ENCODE results near the gene CD99. TPM values are rescaled to one million over a fixed set of nuclear protein-coding genes. Genes with fewer than 3 reads are reported as not detected.

The CD99 gene
- polyA plus RNA-seq, 4 donors, result 101 to 307 (median 183) TPM

DNA sequence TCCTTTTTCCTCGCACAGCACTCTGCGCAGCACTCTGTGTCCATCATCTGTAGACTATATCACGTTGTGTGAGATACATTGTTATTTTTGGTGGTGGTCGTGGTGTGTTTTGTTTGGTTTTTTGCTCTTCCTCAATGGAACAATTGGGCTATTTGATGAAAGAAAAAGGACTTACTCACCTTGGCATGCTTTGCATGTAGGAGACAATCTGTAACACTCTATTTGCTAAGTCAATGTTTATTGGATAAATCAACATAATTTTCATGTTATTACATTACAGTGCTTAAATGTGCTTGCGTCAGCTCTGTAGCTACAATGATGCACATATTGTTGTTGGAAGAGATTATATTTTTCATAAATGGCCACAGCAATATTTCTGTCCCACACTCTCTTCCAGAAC, 12.5 kb upstream of the CD99 start:
- FAIRE-seq (no peak), DNase-seq (no peak)
- no peak overlapping the region for H3K27ac ChIP-seq (ENCODE audit: low read depth in 1 of 3, low read length in 2 of 3)
- H3K4me3 ChIP-seq (ENCODE audit: low read depth in 1 of 3, low read length in 3 of 3), result no peak overlapping the region
- H3K36me3 ChIP-seq (ENCODE audit: control insufficient read depth in 3 of 3, insufficient read depth in 2 of 3, low read depth in 1 of 3, low read length in 3 of 3), result no peaks in the 10 kb centered on the region
- H3K9me3 ChIP-seq (ENCODE audit: control insufficient read depth in 2 of 2, insufficient read depth in 1 of 2, low read depth in 1 of 2, low read length in 1 of 2), result peaks cover 0 to 4% of the 10 kb centered on the region in 2 donors
- no peaks in the 10 kb centered on the region for H3K27me3 ChIP-seq (ENCODE audit: control insufficient read depth in 3 of 3, insufficient read depth in 3 of 3, low read length in 3 of 3)
- 67 to 85% (median 72%) methylated on average over 5 of the region's 5 CpGs for WGBS, 3 donors
- peaks cover 0 to 13% (median 0%) of the 10 kb centered on the region in 3 donors for H3K4me1 ChIP-seq (ENCODE audit: control insufficient read depth in 3 of 3, insufficient read depth in 2 of 3, low read depth in 1 of 3, low read length in 2 of 3)

DNA sequence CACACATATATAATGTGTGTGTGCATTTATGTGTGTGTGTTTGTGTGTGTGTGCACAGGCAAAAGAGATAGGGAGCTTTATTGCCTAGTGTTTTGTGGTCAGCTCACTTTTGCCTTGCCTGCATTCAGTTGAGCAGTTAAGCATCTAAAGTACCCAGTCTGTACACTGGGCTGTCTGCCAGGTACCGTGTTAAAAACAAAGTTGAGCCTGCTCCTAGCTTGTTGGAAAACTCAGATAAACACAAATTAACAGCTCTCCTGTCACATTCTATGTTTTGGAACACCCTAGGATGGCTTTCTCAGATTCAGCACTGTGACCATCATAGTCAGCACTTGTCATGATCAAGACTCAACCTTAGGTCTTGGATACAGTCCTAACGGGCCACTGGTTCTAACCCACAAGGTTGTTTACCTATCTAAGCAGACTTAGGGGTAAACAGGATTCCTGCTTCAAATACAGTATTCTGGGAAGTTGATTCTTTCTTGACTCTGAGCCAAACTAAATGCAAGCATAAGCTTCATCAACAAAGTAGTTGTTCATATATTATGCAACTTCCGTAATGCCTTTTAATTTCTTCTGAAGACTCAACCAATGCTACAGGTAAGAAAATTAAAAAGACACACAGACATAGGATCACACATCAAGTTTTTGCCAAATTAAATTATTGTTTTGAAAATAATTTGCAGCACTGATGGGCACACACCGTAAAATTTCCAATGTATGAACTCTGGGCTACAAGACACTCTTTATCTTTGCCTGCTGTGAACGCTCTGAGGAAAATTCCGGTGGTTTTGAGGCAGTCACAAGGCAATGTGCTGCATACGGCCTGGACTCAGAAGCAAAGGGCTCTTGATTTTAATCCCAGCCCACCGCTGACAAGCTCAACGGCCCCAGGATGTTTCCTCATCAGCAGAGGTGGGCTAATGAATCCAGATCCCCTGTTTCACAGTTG, 11.3 kb upstream of the CD99 start:
- DNase-seq (no peak), FAIRE-seq (no peak)
- Histone ChIP-seq H3K27me3 (ENCODE audit: control insufficient read depth in 3 of 3, insufficient read depth in 3 of 3, low read length in 3 of 3) (no peaks in the 10 kb centered on the region), H3K36me3 (ENCODE audit: control insufficient read depth in 3 of 3, insufficient read depth in 2 of 3, low read depth in 1 of 3, low read length in 3 of 3) (no peaks in the 10 kb centered on the region), H3K4me1 (ENCODE audit: control insufficient read depth in 3 of 3, insufficient read depth in 2 of 3, low read depth in 1 of 3, low read length in 2 of 3) (peaks cover 0 to 13% (median 0%) of the 10 kb centered on the region in 3 donors), H3K27ac (ENCODE audit: low read depth in 1 of 3, low read length in 2 of 3) (peak overlapping the region in 1 of 3 donors; percentile 17), H3K9me3 (ENCODE audit: control insufficient read depth in 2 of 2, insufficient read depth in 1 of 2, low read depth in 1 of 2, low read length in 1 of 2) (peaks cover 0 to 4% of the 10 kb centered on the region in 2 donors), H3K4me3 (ENCODE audit: low read depth in 1 of 3, low read length in 3 of 3) (no peak overlapping the region)
- WGBS, 3 donors, result 61 to 66% (median 66%) methylated on average over 9 of the region's 9 CpGs

DNA sequence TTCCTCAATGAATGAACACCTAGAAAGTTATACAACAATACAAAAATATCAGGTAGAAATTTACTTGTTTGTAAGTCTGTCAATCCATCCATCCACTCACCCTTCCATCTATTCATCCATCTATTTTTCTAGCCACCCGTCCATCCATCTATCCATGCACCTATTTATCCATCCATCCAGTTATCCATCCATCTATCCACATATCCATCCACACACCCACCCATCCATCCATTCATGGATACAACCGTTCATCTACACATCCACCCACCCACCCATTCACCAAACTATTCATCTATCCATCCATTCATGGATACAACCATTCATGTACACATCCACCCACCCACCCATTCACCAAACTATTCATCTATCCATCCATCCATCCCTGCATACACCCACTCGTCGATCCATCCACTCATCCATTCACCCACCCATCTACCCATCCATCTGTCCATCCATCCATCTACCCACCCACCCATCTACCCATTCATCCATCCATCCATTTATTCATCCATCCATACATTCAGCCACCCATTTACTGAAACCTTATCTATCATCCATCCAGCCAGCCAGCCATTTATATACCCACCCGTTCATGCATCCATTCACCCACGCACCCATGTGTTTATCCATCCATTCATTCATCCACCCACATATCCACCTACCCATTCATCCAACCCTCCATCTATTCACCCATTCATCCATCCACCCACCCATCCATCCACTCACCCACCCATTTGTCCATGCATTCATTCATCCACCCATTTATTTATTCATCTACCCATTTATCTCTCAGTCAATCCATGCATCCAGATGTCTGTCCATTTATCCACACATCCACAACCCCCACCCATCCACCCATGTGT, 10.4 kb upstream of the CD99 start:
- WGBS, 3 donors, result 68 to 88% (median 78%) methylated on average over 6 of the region's 6 CpGs
- H3K4me1 ChIP-seq (ENCODE audit: control insufficient read depth in 3 of 3, insufficient read depth in 2 of 3, low read depth in 1 of 3, low read length in 2 of 3), result peaks cover 0 to 12% (median 0%) of the 10 kb centered on the region in 3 donors
- H3K9me3 ChIP-seq (ENCODE audit: control insufficient read depth in 2 of 2, insufficient read depth in 1 of 2, low read depth in 1 of 2, low read length in 1 of 2), result peaks cover 0 to 4% of the 10 kb centered on the region in 2 donors
- no peak overlapping the region for H3K4me3 ChIP-seq (ENCODE audit: low read depth in 1 of 3, low read length in 3 of 3)
- H3K27me3 ChIP-seq (ENCODE audit: control insufficient read depth in 3 of 3, insufficient read depth in 3 of 3, low read length in 3 of 3), result no peaks in the 10 kb centered on the region
- H3K36me3 ChIP-seq (ENCODE audit: control insufficient read depth in 3 of 3, insufficient read depth in 2 of 3, low read depth in 1 of 3, low read length in 3 of 3), result no peaks in the 10 kb centered on the region
- no peak overlapping the region for H3K27ac ChIP-seq (ENCODE audit: low read depth in 1 of 3, low read length in 2 of 3)
- DNase-seq, result no peak
- FAIRE-seq, result no peak

DNA sequence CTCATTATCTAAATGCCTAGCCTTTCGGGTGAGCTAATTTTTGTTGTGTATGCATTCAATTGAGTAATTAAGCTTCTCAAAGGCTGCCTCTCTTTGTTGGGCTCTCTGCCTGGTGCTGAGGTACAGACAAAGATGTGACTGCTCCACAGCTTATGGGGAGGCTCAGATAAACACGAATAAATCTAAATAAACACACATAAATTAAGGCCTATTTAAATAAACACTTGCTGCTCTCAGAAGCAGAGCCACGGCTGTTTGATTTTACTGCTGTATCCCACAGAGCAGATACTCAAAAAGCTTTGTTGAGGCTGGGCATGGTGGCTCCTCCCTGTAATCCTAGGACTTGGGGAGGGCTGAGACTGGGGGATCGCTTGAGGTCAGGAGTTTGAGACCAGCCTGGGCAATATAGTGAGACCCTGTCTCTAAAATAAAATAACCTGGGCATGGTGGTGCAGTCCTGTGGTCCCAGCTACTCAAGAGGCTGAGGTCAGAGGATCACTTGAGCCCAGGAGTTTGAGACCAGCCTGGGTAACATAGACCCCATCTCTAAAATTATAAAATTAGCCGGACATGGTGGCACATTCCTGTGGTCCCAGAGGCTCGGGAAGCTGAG, 8.4 kb upstream of the CD99 start:
- no peak for FAIRE-seq
- WGBS, 3 donors, result 69 to 81% (median 79%) methylated on average over 6 of the region's 6 CpGs
- peaks cover 0 to 4% of the 10 kb centered on the region in 2 donors for H3K9me3 ChIP-seq (ENCODE audit: control insufficient read depth in 2 of 2, insufficient read depth in 1 of 2, low read depth in 1 of 2, low read length in 1 of 2)

DNA sequence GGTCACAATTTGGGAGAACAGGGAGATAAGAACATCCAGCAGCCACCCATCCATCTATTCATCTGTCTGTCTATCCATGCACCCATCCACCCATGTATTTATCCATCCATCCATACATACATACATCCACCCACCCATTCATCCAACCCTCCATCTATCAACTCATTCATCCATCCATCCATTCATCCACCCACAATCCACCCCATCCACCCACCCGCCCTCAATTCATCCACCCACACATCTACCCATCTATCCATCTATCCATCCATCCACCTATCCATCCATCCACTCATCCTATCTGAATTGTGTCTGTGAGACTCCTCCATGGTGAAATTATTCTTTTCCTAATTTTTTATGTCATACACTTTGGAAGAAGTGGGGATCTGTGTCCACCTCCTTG, 6.8 kb upstream of the CD99 start:
- WGBS, 3 donors, result 92 to 100% (median 95%) methylated on average over 1 of the region's 1 CpG
- H3K27ac ChIP-seq (ENCODE audit: low read depth in 1 of 3, low read length in 2 of 3), result no peak overlapping the region
- DNase-seq, result no peak
- no peaks in the 10 kb centered on the region for H3K27me3 ChIP-seq (ENCODE audit: control insufficient read depth in 3 of 3, insufficient read depth in 3 of 3, low read length in 3 of 3)
- H3K4me1 ChIP-seq (ENCODE audit: control insufficient read depth in 3 of 3, insufficient read depth in 2 of 3, low read depth in 1 of 3, low read length in 2 of 3), result peaks cover 0 to under 1% (median 0%) of the 10 kb centered on the region in 3 donors
- no peaks in the 10 kb centered on the region for H3K36me3 ChIP-seq (ENCODE audit: control insufficient read depth in 3 of 3, insufficient read depth in 2 of 3, low read depth in 1 of 3, low read length in 3 of 3)
- peaks cover 0 to 4% of the 10 kb centered on the region in 2 donors for H3K9me3 ChIP-seq (ENCODE audit: control insufficient read depth in 2 of 2, insufficient read depth in 1 of 2, low read depth in 1 of 2, low read length in 1 of 2)
- H3K4me3 ChIP-seq (ENCODE audit: low read depth in 1 of 3, low read length in 3 of 3), result no peak overlapping the region
- no peak for FAIRE-seq

More for the DNA sequence above, 8.4 kb upstream of the CD99 start:
- DNase-seq, result no peak
- H3K4me1 ChIP-seq (ENCODE audit: control insufficient read depth in 3 of 3, insufficient read depth in 2 of 3, low read depth in 1 of 3, low read length in 2 of 3), result no peaks in the 10 kb centered on the region
- no peak overlapping the region for H3K27ac ChIP-seq (ENCODE audit: low read depth in 1 of 3, low read length in 2 of 3)
- H3K27me3 ChIP-seq (ENCODE audit: control insufficient read depth in 3 of 3, insufficient read depth in 3 of 3, low read length in 3 of 3), result no peaks in the 10 kb centered on the region
- no peak overlapping the region for H3K4me3 ChIP-seq (ENCODE audit: low read depth in 1 of 3, low read length in 3 of 3)
- no peaks in the 10 kb centered on the region for H3K36me3 ChIP-seq (ENCODE audit: control insufficient read depth in 3 of 3, insufficient read depth in 2 of 3, low read depth in 1 of 3, low read length in 3 of 3)

DNA sequence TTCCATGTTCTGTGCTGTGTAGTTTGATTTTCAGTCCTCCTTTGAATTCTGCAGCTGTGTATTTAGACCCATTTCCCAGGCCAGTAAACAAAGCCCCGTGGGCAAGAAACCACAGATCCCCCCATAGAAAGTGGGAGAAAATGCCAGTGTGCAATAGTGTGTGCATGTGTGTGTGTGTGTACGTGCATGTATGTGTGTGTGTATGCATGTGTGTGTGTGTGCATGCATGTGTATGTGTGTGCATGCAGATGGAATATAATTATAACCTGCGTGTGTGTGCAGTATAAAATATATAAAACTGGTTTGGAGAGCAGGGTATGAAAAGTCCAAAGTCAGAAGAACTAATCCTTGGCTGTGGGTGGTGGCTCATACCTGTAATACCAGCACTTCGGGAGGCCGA, 5.2 kb upstream of the CD99 start:
- WGBS, 3 donors, result 79 to 90% (median 85%) methylated on average over 5 of the region's 5 CpGs
- no peak for FAIRE-seq

DNA sequence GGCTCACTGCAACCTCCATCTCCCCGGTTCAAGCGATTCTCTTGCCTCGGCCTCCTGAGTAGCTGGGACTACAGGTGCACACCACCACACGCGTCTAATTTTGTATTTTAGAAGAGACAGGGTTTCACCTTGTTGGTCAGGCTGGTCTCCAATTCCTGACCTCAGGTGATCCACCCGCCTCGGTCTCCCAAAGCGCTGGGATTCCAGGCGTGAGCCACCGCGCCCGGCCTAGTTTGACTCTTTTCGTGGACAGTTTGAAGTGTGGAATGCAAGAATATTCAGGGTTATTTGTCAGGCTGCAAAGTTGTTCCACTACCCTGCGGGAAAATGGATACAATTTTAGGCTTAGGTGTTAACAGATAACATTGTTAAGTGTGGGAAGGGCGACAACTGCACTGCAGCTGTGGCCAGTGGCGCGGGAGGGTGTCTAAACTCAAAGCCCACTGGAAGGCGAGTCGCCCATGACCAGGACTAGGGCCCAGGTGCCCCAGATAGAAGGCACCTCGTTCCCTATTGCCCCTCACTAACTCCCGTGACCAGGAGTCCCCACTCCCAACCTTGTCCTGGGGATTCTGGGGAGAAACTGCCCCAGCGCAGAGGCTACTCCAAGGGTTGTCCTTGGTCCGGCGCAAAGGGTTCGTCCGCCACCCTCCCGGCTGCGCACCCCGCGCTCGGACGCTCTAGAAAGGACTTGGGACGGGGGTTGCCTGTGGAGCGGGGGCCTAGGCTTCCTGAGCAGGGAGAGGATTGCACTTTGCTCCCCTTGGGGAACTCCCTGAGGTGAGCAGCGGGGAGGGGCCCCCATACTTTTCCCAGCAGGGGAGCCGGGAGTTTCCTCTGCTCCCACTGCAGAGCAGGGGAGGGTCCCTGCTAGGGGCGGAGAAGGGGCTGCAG, 1.1 kb upstream of the CD99 start:
- FAIRE-seq (no peak), DNase-seq (peak; percentile 94 to 95)
- peak overlapping the region in 2 of 3 donors; percentile 73 to 91 for H3K4me3 ChIP-seq (ENCODE audit: low read depth in 1 of 3, low read length in 3 of 3)
- no peaks in the 10 kb centered on the region for H3K27me3 ChIP-seq (ENCODE audit: control insufficient read depth in 3 of 3, insufficient read depth in 3 of 3, low read length in 3 of 3)
- H3K4me1 ChIP-seq (ENCODE audit: control insufficient read depth in 3 of 3, insufficient read depth in 2 of 3, low read depth in 1 of 3, low read length in 2 of 3), result peaks cover 6 to 17% (median 8%) of the 10 kb centered on the region in 3 donors
- no peaks in the 10 kb centered on the region for H3K9me3 ChIP-seq (ENCODE audit: control insufficient read depth in 2 of 2, insufficient read depth in 1 of 2, low read depth in 1 of 2, low read length in 1 of 2)
- 32 to 61% (median 51%) methylated on average over 36 to 37 of the region's 37 CpGs for WGBS, 3 donors
- peaks cover 0 to 8% (median 0%) of the 10 kb centered on the region in 3 donors for H3K36me3 ChIP-seq (ENCODE audit: control insufficient read depth in 3 of 3, insufficient read depth in 2 of 3, low read depth in 1 of 3, low read length in 3 of 3)
- peak overlapping the region; percentile 66 to 91 (median 79) for H3K27ac ChIP-seq (ENCODE audit: low read depth in 1 of 3, low read length in 2 of 3)

More for the DNA sequence above, 5.2 kb upstream of the CD99 start:
- Histone ChIP-seq H3K9me3 (ENCODE audit: control insufficient read depth in 2 of 2, insufficient read depth in 1 of 2, low read depth in 1 of 2, low read length in 1 of 2) (peaks cover 0 to 4% of the 10 kb centered on the region in 2 donors), H3K27ac (ENCODE audit: low read depth in 1 of 3, low read length in 2 of 3) (no peak overlapping the region), H3K36me3 (ENCODE audit: control insufficient read depth in 3 of 3, insufficient read depth in 2 of 3, low read depth in 1 of 3, low read length in 3 of 3) (no peaks in the 10 kb centered on the region), H3K4me3 (ENCODE audit: low read depth in 1 of 3, low read length in 3 of 3) (no peak overlapping the region), H3K27me3 (ENCODE audit: control insufficient read depth in 3 of 3, insufficient read depth in 3 of 3, low read length in 3 of 3) (no peaks in the 10 kb centered on the region), H3K4me1 (ENCODE audit: control insufficient read depth in 3 of 3, insufficient read depth in 2 of 3, low read depth in 1 of 3, low read length in 2 of 3) (peaks cover 0 to 10% (median 0%) of the 10 kb centered on the region in 3 donors)
- DNase-seq, result no peak
